ENCODE data around the gene ABCA4.

Gene ABCA4

GRCh38 chr1:94037392-94038229 lies 83.3 kb downstream of the ABCA4 start:
- TF ChIP-seq POLR2A (IDR thresholded peaks at IDR 0.05; ENCODE audit: low read length) (no peak), GATA1 (IDR thresholded peaks at IDR 0.05; ENCODE audit: low read depth, low read length) (no peak)
- no peak for DNase-seq

DNA sequence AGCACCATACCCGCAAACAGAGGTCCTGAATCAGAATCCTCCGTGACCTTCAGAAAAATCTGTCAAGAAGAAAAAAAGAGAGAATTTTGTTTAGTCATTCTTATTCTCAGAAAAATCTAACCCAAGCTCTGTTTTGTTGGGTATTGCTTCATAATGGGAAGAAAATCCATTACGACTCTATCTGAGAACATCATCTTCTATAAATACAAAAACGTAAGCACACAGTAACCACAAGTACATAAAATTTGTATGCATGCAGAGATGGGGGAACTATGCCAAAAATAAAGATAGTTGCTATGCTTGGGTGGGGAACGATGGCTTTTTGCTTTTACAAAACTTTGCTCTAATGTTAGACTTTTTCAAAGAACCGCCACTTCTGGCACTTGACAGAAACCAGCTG lies 84.2 kb downstream of the ABCA4 start:
- TF ChIP-seq GATA1 (IDR thresholded peaks at IDR 0.05; ENCODE audit: low read depth, low read length) (no peak), POLR2A (IDR thresholded peaks at IDR 0.05; ENCODE audit: low read length) (no peak)
- no peak for DNase-seq

DNA sequence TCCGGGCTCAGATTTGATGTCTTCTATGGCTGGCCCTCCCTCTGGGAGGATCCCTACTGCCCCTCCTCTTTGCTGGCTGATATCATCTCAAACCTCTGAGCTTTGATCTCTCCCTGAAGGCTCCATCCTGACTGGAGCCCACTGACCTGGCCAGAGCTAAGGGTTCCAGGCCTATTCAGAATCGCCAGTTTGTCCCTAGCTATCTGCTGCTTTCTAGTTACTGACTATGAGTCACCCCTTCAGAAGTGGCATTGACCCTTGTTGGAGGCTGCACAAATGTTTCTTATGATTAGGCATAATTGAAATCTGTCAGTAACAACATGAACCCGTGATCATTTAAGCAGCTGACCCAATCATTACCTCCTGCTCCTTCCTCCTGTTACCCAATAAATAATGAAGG lies 87.1 kb downstream of the ABCA4 start:
- peak in 1 of 2 experiments; percentile 16 for DNase-seq
- TF ChIP-seq GATA1 (IDR thresholded peaks at IDR 0.05; ENCODE audit: low read depth, low read length) (no peak), POLR2A (IDR thresholded peaks at IDR 0.05; ENCODE audit: low read length) (no peak)

DNA sequence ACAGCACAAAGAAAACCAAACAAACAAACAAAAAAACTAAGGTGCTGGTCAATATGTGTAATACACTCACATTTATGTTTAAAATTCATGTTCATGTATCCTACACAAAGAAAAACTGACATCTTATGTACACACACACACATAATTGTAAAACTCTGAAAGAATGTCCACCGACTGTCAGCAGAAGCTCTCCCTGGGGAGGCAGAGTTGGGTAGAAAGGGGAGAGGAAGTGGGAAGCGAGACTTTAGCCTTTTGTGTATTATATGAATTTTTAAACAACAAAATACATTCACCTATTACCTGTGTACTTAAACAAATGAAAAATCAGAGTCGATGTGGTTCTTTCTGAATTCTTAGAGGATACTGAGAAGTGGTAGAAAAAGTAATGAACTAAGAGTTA lies 88.3 kb downstream of the ABCA4 start:
- no peak for TF ChIP-seq POLR2A (IDR thresholded peaks at IDR 0.05; ENCODE audit: low read length)
- TF ChIP-seq GATA1 (IDR thresholded peaks at IDR 0.05; ENCODE audit: low read depth, low read length): no peak
- no peak for DNase-seq

DNA sequence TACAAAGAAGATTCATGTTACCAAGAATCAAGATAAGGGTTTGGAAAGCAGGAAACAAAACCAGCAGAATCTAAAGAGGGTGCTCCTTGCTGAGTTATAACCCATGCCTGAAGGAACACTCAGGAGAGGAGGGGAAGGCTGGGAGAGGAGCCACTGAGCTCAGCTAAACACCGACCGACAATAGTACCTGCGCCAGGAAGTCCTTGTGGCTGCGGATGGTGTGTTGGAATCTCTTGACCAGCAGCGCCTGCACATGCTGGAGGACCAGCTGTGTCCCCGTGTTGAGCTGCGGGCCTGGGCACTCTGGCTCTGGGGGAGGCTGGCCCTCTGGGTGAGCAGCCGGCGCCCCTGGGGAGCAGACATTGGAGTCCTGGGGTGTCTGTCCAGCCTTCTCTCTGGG lies 89.4 kb downstream of the ABCA4 start:
- no peak for DNase-seq
- TF ChIP-seq GATA1 (IDR thresholded peaks at IDR 0.05; ENCODE audit: low read depth, low read length): no peak
- no peak for TF ChIP-seq POLR2A (IDR thresholded peaks at IDR 0.05; ENCODE audit: low read length)

- DNase-seq: no peak
- no peak for TF ChIP-seq POLR2A (IDR thresholded peaks at IDR 0.05; ENCODE audit: low read length)
Measured at GRCh38 chr1:94031154-94031553, 89.8 kb downstream of the ABCA4 start.

GRCh38 chr1:94029130-94029993 lies 91.6 kb downstream of the ABCA4 start:
- no peak for DNase-seq
- TF ChIP-seq GATA1 (IDR thresholded peaks at IDR 0.05; ENCODE audit: low read depth, low read length): no peak
- no peak for TF ChIP-seq POLR2A (IDR thresholded peaks at IDR 0.05; ENCODE audit: low read length)

DNA sequence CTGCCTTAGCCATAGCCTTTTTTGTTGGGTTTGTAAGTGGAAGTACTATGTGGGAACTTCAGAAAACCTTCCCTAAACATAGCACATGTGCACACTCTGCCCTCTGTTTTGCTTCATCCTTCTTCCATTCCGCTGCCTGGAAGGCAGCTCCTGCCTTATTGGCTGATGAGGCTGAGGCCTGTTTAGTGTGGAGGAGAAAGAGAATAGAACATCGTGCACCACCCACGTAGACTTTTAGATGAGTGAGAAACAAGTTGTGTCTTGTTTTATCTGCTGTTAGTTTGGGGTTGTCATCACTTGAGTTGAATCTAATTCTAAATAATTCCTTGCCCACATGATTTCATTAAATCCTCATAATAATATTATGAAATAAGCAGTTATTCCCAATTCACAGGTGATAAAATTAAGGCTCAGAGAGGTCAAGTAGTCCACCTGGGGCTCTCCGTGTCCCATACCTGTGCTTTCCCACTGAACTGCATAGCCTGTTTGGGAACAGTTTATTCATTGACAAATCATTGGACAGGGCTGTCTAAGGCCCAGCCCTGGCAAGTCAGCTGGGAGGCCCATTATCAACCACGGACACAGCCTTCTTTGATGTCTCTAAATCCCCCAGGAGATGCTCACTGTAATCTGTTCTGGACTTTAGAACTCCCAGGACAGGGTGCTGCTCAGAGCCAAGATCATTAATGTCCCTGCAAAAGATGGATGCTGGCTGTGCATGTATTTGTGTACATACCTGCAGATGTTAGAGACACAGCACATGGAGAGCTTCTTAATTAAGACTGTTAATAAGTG lies 93.0 kb downstream of the ABCA4 start:
- DNase-seq: no peak
- TF ChIP-seq POLR2A (IDR thresholded peaks at IDR 0.05; ENCODE audit: low read length) (no peak), GATA1 (IDR thresholded peaks at IDR 0.05; ENCODE audit: low read depth, low read length) (no peak)

DNA sequence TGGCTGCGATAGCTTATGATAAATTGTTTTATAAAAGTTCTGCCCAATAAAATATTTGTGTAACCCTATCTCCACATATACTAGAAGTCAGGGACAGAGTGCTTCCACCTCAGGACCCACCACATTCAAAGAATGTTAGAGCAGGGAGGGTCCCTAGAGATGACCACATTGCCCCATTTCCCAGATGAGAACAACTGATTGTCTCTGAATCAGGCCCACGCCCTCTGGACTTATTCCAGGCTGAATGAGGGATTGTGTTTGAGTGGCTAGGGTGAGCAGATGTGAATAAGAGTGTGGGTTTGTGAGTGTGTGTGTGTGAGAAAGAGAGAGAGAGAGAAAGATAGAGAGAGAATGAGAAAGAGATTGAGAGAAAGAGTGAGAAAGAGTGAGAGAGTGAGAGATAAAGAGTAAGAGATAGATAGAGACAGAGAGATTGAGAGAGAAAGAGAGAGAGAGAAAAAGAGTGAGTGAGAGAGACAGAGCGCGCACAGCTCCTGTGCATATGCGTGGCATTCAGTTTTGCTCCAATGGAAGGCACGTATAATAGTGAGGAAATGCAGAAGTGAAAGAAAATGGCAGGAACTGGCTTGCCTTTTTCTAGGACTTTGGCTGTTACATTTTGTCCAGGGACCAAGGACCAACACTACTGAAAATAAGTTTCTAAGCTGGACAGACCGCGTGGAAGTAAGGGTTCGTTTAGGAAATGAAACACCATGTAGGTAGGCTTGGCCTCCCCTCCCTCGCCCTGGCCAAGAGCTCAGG lies 94.1 kb downstream of the ABCA4 start:
- TF ChIP-seq GATA1 (IDR thresholded peaks at IDR 0.05; ENCODE audit: low read depth, low read length) (no peak), POLR2A (IDR thresholded peaks at IDR 0.05; ENCODE audit: low read length) (no peak)
- DNase-seq: peak; percentile 72 to 85

DNA sequence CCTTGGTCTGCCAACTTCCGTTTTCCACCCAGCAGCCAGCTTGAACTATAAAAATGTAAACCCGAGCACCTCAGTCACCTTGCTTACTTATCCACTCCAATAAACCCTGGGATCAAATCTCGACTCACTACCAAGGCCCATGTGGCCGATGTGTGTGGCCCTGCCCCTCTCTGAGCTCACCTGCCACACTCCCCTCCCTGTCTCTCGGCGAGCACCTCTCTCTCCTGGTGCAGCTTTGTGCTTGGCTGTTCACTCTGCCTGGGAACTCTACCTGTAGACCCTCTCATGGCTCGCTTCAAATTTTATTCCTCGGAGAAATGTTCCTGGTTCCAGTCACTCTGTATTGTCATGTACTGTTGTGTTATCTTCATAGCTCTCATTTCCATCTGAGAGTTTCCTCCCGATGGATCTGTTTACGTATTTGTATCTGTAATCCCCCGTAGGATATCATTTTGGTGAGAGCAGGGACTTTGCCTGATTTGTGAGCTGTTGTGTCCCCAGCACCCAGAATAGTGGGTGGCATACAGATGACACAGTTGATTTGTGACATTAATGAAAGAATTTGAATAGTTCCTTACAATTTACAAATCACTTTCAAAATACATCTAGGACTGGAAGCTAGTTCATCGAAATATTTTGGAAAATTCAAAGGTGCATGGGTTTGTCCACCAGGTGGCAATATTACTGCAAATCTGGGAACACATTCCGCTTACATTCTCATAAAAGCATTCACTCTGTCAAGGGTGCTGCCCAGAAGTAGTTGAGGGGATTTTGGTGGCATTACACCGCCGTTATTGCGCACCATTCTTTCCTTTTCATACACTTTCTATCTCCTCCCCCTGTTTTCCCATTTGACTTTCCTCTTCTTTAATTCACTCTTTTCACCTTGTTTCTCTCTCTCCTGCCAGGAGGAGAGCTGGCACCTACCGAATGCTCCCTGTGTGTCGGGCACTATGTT lies 95.3 kb downstream of the ABCA4 start:
- DNase-seq: peak; percentile 72 to 80

GRCh38 chr1:94024104-94024792 lies 96.7 kb downstream of the ABCA4 start:
- peak; percentile 94 to 99 for DNase-seq
- TF ChIP-seq POLR2A (IDR thresholded peaks at IDR 0.05; ENCODE audit: low read length) (peak; percentile 47), GATA1 (IDR thresholded peaks at IDR 0.05; ENCODE audit: low read depth, low read length) (peak; percentile 92)

More for the DNA sequence above, 95.3 kb downstream of the ABCA4 start:
- TF ChIP-seq POLR2A (IDR thresholded peaks at IDR 0.05; ENCODE audit: low read length): no peak
- TF ChIP-seq GATA1 (IDR thresholded peaks at IDR 0.05; ENCODE audit: low read depth, low read length): no peak
